RPMI7951 (cell line): ENCODE data around the gene HOXD9. TPM values are rescaled to one million over a fixed set of nuclear protein-coding genes. Genes with fewer than 3 reads are reported as not detected.
A peak's percentile ranks its signal among the peaks of the same experiment; 100 is the strongest.

Source experiments
- DNase-seq: peaks from one replicate; pipeline ENCODE4 v3.0.0-alpha.2; 2012; ENCODE audit warnings: low read depth
- total RNA-seq: library from RNA; depleted of rRNA; stranded (reverse); fragments of >200 nt; shearing (Covaris generic); gene quantifications from 2 replicates; pipeline ENCODE4 v1.2.3, GENCODE V29; 2014

Gene HOXD9
- total RNA-seq, 1 experiment from 2014 or later = 1.4 TPM

GRCh38 chr2:176098366-176099158 is 24.0 kb upstream of the HOXD9 start:
- peak; percentile 46 for DNase-seq

- DNase-seq = no peak
These were observed 23.3 kb upstream of the HOXD9 start for GRCh38 chr2:176099159-176099727.

GRCh38 chr2:176099728-176100546 is 22.6 kb upstream of the HOXD9 start, which contains the start of gene HOXD12:
HOXD12 (plus strand) TSS chr2:176099795; CDS start chr2:176099802, 7 bp downstream.
- DNase-seq = no peak

- DNase-seq = no peak
These were observed 21.9 kb upstream of the HOXD9 start for GRCh38 chr2:176100547-176101140.

GRCh38 chr2:176101216-176101830 is 21.2 kb upstream of the HOXD9 start:
- no peak for DNase-seq

GRCh38 chr2:176101842-176102241 is 20.7 kb upstream of the HOXD9 start:
- no peak for DNase-seq

- no peak for DNase-seq
These were observed 20.1 kb upstream of the HOXD9 start for GRCh38 chr2:176102309-176102866.

- no peak for DNase-seq
These were observed 19.3 kb upstream of the HOXD9 start for GRCh38 chr2:176103194-176103593.

- DNase-seq = no peak
These were observed 18.7 kb upstream of the HOXD9 start for GRCh38 chr2:176103742-176104315.

GRCh38 chr2:176104316-176105077 is 18.0 kb upstream of the HOXD9 start:
- DNase-seq = no peak

GRCh38 chr2:176105078-176105729 is 17.3 kb upstream of the HOXD9 start:
- DNase-seq = no peak

- DNase-seq = no peak
These were observed 16.6 kb upstream of the HOXD9 start for GRCh38 chr2:176105730-176106580.

GRCh38 chr2:176106581-176107539 is 15.7 kb upstream of the HOXD9 start, which contains the start of gene HOXD11:
HOXD11 (plus strand) TSS chr2:176107280; CDS start chr2:176107356, 76 bp downstream.
- no peak for DNase-seq

- no peak for DNase-seq
These were observed 14.8 kb upstream of the HOXD9 start for GRCh38 chr2:176107731-176108181.

GRCh38 chr2:176109192-176109901 is 13.2 kb upstream of the HOXD9 start:
- no peak for DNase-seq

GRCh38 chr2:176109946-176110345 is 12.6 kb upstream of the HOXD9 start:
- DNase-seq = no peak
